Esophagus (tissue), 2 donors: ENCODE results near the gene RRP1B. TPM values are rescaled to one million over a fixed set of nuclear protein-coding genes. Genes with fewer than 3 reads are reported as not detected.

Experiments
- H3K27ac ChIP-seq, 2 donors: one replicate each; pipeline ENCODE4 v1.5.1; 2013; ENCODE audit warnings: low read depth in 2 of 2, mild to moderate bottlenecking in 2 of 2, inconsistent platforms in 1 of 2, low read length in 1 of 2, moderate library complexity in 1 of 2
- H3K27me3 ChIP-seq, 2 donors: one replicate each; pipeline ENCODE4 v1.6.1; 2013; ENCODE audit warnings: low read length in 2 of 2, control low read depth in 1 of 2, mild to moderate bottlenecking in 1 of 2; ENCODE audit not compliant: insufficient read depth in 2 of 2, control insufficient read depth in 1 of 2
- H3K36me3 ChIP-seq, 2 donors: one replicate each; pipeline ENCODE4 v1.6.1; 2013; ENCODE audit warnings: low read length in 1 of 2; ENCODE audit not compliant: control insufficient read depth in 2 of 2, insufficient read depth in 2 of 2
- H3K4me1 ChIP-seq, 2 donors: one replicate each; pipeline ENCODE4 v1.6.1; 2013; ENCODE audit warnings: low read length in 1 of 2; ENCODE audit not compliant: control insufficient read depth in 2 of 2, insufficient read depth in 2 of 2
- H3K4me3 ChIP-seq, 2 donors: one replicate each; pipeline ENCODE4 v1.5.1; 2013; ENCODE audit warnings: low read length in 2 of 2, mild to moderate bottlenecking in 2 of 2, low read depth in 1 of 2, moderate library complexity in 1 of 2
- H3K9me3 ChIP-seq, 2 donors: one replicate each; pipeline ENCODE4 v1.6.1; 2013; ENCODE audit warnings: mild to moderate bottlenecking in 2 of 2, low read depth in 1 of 2, low read length in 1 of 2, moderate library complexity in 1 of 2; ENCODE audit not compliant: control insufficient read depth in 2 of 2, insufficient read depth in 1 of 2
- WGBS, 2 donors: extraction: QIAGEN DNeasy Blood & Tissue Kit; methylation state at CpG; one replicate each; pipeline ENCODE4 v1.1.7; 2013; 5-methylcytosine and 5-hydroxymethylcytosine counted together
- polyA plus RNA-seq, 2 donors: library from polyadenylated mRNA; stranded (reverse); fragments of 200-250 nt; gene quantifications; one replicate each; pipeline ENCODE4 v1.2.3, GENCODE V29; 2013
- donor health status: healthy with polysubstance abuse.
- donor health status: Bipolar disorder and iron deficiency.

Gene RRP1B
- polyA plus RNA-seq, 2 donors, result 5.6 to 6.6 TPM

DNA sequence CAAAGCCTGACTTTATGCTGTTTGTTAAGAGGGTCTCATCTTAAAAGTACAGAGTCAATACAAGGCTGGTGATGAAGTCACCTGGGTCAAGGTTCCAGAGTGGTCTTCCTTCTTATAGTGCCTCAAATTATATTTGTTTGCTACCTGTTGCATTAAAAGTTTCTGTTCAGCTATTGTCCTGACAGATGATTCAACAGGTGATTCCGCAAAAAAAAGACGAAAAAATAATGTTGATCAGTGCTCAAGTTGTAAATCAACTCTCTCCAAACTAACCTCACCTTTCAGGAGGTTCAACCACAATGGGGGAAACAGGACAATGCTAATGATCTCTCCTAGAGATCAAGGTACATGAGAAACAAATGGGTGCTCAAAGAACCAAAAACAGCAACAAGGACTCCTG, 35.8 kb upstream of the RRP1B start:
- WGBS, 2 donors, result 87 to 91% methylated on average over 2 of the region's 2 CpGs

DNA sequence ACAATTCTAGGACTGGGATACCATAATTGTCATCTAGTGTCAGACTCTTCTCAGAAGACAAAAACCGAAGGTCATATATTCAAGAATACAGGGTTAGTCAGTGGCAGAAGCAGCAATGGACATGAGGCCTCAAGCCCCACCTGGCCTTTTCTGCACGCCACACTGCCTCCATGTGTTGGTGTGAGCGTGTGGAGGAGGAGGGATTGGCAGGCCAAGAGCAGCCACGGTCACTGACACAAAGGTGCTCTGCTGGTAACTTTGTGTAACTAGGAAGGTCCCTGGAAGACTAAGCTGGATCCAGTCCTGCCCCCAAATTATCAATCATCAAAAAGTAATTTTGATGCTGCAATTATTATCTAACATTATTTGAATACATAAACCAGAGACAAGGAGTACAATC, 35.0 kb upstream of the RRP1B start:
- WGBS, 2 donors, result 90 to 96% methylated on average over 4 of the region's 4 CpGs
- Histone ChIP-seq H3K4me1 (no peaks in the 10 kb centered on the region), H3K27me3 (no peaks in the 10 kb centered on the region), H3K4me3 (no peak overlapping the region), H3K27ac (no peak overlapping the region), H3K36me3 (no peaks in the 10 kb centered on the region), H3K9me3 (peaks cover 2 to 3% of the 10 kb centered on the region in 2 donors)

More for the DNA sequence above, 35.8 kb upstream of the RRP1B start:
- Histone ChIP-seq H3K27ac (no peak overlapping the region), H3K9me3 (peaks cover 2 to 3% of the 10 kb centered on the region in 2 donors), H3K36me3 (no peaks in the 10 kb centered on the region), H3K4me3 (no peak overlapping the region), H3K27me3 (no peaks in the 10 kb centered on the region), H3K4me1 (no peaks in the 10 kb centered on the region)

GRCh38 chr21:43626390-43626789, 33.0 kb upstream of the RRP1B start:
- WGBS, 2 donors, result 46 to 53% methylated on average over 3 of the region's 3 CpGs
- H3K27me3 ChIP-seq, result no peaks in the 10 kb centered on the region
- H3K36me3 ChIP-seq, result no peaks in the 10 kb centered on the region
- H3K4me3 ChIP-seq, result no peak overlapping the region
- no peaks in the 10 kb centered on the region for H3K9me3 ChIP-seq
- no peak overlapping the region for H3K27ac ChIP-seq
- H3K4me1 ChIP-seq, result no peaks in the 10 kb centered on the region

GRCh38 chr21:43627527-43627926, 31.8 kb upstream of the RRP1B start:
- no peaks in the 10 kb centered on the region for H3K36me3 ChIP-seq
- H3K27me3 ChIP-seq, result no peaks in the 10 kb centered on the region
- WGBS, 2 donors, result 68 to 85% methylated on average over 2 of the region's 2 CpGs
- H3K9me3 ChIP-seq, result no peaks in the 10 kb centered on the region
- H3K4me1 ChIP-seq, result no peaks in the 10 kb centered on the region
- no peak overlapping the region for H3K4me3 ChIP-seq
- H3K27ac ChIP-seq, result no peak overlapping the region

DNA sequence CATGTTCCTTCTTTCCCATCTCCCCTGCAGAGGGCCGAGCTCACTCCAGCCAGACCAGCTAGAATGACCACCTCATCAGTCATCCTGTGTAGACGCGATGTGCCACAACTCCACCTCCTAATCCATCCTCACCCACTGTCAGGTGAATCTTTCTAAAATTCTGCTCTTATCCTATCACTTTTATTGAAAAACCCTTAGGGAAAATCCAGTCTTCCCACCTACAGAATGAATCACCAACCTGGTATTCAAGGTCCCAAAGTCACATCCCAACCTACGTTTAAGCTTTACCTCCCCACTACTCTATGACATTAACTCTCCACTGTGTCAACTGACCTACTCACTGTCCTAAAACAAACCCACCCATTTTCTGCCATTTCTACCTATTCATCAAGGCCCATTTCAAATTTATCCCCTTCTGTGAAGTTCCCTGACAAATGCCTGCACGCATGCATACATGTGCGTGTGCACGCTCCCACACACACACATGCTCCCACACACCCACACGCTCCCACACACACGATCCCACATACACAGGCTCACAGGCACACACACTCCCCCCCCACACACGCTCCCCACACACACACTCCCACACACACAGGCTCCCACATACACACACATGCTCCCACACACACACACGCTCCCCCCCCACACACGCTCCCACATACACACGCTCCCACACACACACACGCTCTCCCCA, 27.8 kb upstream of the RRP1B start:
- H3K36me3 ChIP-seq, result no peaks in the 10 kb centered on the region
- no peak overlapping the region for H3K27ac ChIP-seq
- 85 to 89% methylated on average over 10 to 14 of the region's 14 CpGs for WGBS, 2 donors
- H3K27me3 ChIP-seq, result no peaks in the 10 kb centered on the region
- no peaks in the 10 kb centered on the region for H3K4me1 ChIP-seq
- no peak overlapping the region for H3K4me3 ChIP-seq
- H3K9me3 ChIP-seq, result no peaks in the 10 kb centered on the region

DNA sequence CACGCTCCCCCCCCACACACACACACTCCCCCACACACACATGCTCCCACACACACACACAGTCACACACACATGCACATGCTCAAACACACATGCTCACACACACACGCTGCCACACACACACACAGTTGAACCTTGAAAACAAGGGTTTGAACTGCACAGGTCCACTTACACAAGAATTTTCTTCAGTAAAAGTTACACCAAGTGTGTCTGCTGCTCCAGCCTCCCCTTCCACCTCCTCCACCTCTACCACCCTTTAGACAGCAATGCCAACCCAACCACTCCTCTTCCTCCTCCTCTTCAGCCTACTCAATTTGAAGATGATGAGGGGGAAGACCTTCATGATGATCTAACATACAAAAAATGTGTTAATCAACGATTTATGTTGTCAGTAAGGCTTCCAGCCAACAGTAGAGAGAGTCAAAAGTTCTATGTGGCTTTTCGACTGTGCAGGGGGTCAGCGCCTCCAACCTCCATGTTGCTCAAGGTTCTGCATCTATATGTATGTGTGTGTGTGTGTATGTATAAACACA, 26.9 kb upstream of the RRP1B start:
- Histone ChIP-seq H3K4me1 (no peaks in the 10 kb centered on the region), H3K4me3 (no peak overlapping the region), H3K27ac (no peak overlapping the region), H3K36me3 (no peaks in the 10 kb centered on the region), H3K9me3 (no peaks in the 10 kb centered on the region), H3K27me3 (no peaks in the 10 kb centered on the region)
- 64 to 69% methylated on average over 5 of the region's 5 CpGs for WGBS, 2 donors

- H3K9me3 ChIP-seq, result no peaks in the 10 kb centered on the region
- H3K27ac ChIP-seq, result no peak overlapping the region
- WGBS, 2 donors, result 75 to 78% methylated on average over 5 of the region's 5 CpGs
- no peaks in the 10 kb centered on the region for H3K27me3 ChIP-seq
- no peak overlapping the region for H3K4me3 ChIP-seq
- no peaks in the 10 kb centered on the region for H3K36me3 ChIP-seq
- H3K4me1 ChIP-seq, result no peaks in the 10 kb centered on the region
These were observed 24.7 kb upstream of the RRP1B start for GRCh38 chr21:43634618-43635017.

DNA sequence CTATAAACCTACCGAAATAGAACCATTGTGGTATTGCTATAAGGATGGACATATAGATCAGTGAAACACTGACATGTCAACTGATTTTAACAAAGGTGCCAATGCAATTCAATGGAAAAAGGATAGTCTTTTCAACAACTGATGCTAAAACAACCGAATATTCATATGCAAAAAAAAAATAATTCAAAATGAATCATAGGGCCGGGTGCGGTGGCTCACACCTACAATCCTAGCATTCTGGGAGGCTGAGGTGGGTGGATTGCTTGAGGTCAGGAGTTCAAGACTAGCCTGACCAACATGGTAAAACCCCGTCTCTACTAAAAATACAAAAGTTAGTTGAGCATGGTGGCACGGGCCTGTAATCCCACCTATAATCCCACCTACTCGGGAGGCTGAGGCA, 23.9 kb upstream of the RRP1B start:
- Histone ChIP-seq H3K4me1 (peaks cover 0 to 2% of the 10 kb centered on the region in 2 donors), H3K9me3 (no peaks in the 10 kb centered on the region), H3K4me3 (no peak overlapping the region), H3K27ac (no peak overlapping the region), H3K36me3 (no peaks in the 10 kb centered on the region), H3K27me3 (no peaks in the 10 kb centered on the region)
- 93% methylated on average over 7 of the region's 7 CpGs for WGBS, 2 donors

- WGBS, 2 donors, result 91 to 93% methylated on average over 3 of the region's 3 CpGs
- Histone ChIP-seq H3K27me3 (no peaks in the 10 kb centered on the region), H3K9me3 (no peaks in the 10 kb centered on the region), H3K27ac (no peak overlapping the region), H3K4me1 (peaks cover 0 to 2% of the 10 kb centered on the region in 2 donors), H3K4me3 (no peak overlapping the region), H3K36me3 (no peaks in the 10 kb centered on the region)
These were observed 21.7 kb upstream of the RRP1B start for GRCh38 chr21:43637530-43638158.
